GM19351 (cell line): ENCODE results near the gene PDE8A.
"Not testable (repeated sequence)": the region's sequence is repeated elsewhere in the genome, so short reads cannot be mapped to it uniquely, and the experiment has no call there.

Source experiments
- ATAC-seq: cut with Tn5 transposase; IDR thresholded peaks from one replicate; pipeline ENCODE4 v1.9.1; 2021; ENCODE audit warnings: mild to moderate bottlenecking, moderate library complexity; ENCODE audit not compliant: unreplicated experiment

The PDE8A gene

GRCh38 chr15:85008474-85009260 lies 27.0 kb downstream of the PDE8A start:
- no peak for ATAC-seq

DNA sequence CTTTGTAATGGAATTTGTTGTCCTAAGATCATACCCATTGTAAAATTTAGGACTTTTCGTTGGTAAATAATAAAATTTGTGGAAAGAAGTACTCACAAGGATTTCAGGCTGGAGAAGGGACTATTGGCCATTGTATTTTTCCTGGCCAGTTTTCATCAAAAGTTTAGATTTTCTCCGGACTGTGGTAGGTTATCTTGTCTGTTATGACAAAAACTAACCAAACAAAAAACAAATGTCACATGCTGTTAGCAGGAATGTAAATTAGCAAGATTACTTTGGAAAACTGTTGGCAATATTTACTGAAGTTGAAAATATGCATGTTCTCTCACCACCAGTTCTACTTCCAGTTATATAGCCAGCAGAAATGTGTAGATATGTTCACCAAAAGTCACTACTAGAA lies 27.8 kb downstream of the PDE8A start:
- no peak for ATAC-seq

GRCh38 chr15:85010071-85010385 lies 28.4 kb downstream of the PDE8A start:
- ATAC-seq, result no peak

DNA sequence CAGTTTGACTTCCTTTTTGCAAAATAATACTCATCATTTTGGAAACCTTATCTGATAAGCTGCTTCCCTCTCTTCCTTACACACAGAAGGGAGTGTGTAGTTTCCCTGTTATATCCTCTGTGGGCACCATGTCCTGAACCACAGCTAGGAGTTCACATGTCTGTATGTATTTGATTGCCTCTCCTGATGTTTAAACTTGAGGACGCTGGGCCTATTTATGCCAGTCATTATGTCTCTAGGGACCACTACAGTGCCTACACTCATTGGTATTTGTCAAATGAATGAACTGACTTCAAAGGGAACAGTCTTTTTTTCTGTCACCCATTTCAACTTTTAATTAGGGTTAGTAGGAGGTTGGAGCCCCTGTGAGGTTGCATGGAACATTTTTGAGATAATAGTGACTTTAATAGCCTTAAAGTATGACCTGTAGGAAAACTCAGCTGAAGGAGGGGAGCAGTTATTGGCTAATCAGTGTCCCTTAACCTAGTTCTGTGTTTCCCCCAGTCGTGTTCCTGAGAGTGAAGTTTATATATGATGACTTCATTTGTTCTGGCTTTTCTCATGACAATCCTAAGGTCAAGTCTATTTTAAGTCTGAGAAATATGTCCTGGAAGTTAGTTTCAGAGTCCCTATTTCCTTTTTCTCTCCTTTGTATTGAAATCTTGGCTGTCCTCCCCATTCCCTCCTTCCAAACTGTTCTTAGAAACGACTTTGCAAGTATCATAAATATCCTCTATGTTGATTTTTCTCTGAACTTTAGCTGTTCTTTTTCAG lies 28.9 kb downstream of the PDE8A start:
- no peak for ATAC-seq

GRCh38 chr15:85011160-85011571 lies 29.5 kb downstream of the PDE8A start:
- no peak for ATAC-seq

DNA sequence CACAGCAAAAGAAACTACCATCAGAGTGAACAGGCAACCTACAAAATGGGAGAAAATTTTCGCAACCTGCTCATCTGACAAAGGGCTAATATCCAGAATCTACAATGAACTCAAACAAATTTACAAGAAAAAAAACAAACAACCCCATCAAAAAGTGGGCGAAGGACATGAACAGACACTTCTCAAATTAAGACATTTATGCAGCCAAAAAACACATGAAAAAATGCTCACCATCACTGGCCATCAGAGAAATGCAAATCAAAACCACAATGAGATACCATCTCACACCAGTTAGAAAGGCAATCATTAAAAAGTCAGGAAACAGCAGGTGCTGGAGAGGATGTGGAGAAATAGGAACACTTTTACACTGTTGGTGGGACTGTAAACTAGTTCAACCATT lies 30.1 kb downstream of the PDE8A start:
- ATAC-seq, result not testable (repeated sequence)

DNA sequence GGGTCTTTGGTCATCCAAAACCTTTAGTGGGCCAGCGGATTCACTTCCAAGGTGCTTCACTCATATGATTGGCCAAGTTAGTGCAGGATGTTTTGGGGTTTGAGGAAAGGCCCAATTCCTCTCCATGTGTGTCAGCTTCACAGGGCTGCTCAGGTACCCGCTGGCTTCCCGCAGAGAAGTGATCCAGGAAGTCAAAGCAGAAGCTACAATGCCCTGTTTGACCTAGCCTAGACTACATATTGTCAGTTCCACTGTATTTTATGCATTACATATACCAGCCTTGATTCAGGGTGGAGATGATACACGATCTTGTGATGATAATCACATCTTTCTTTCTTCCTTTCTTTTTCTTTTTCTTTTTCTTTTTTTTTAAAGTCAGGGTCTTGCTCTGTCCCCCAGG lies 32.1 kb downstream of the PDE8A start:
- no peak for ATAC-seq

DNA sequence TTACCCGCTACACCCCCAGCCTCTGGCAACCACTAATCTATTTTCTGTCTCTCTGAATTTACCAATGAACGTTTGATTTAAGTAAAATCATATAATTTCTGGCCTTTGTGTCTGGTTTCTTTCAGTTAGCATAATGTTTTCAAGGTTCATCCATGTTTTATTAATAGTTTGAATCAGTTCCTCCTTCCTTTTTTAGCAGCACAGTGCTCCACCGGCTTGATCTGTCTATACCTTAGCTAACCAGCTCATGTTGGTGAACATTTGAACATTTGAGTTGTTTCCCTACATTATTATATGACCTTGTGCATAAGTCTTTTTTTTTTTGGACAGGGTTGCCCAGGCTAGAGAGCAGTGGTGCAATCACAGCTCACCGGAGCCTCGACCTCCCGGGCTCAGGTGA lies 33.3 kb downstream of the PDE8A start:
- ATAC-seq, result no peak

GRCh38 chr15:85016275-85016674 lies 34.6 kb downstream of the PDE8A start:
- no peak for ATAC-seq

DNA sequence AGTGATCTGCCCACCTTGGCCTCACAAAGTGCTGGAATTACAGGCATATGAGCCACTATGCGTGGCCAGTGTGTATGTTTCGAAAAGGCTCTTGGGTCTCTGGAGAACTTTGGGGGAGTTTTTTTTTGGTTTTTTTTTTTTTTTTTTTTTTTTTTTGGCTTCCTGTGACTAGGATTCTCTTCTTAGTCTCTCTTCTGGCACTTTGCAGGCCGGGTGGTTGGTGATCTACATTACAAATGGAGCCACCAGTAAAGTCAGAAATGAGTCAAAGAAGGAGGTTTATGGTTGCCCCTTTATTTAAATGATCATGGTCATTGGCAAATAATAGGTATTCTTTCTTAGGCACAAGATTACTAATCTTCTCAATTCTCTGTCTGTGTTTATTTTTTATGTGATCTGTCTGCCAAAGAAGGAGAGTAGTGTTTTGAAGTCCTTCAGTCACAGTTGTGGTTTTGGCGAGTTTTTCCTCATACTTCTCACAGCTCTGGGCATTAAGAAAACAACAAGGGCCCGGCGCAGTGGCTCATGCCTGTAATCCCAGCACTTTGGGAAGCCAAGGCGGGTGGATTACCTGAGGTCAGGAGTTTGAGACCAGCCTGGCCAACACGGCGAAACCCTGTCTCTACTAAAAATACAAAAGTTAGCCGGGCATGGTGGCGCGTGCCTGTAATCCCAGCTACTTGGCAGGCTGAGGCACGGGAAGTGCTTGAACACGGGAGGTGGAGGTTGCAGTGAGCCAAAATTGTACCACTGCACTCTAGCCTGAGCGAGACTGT lies 38.3 kb downstream of the PDE8A start:
- no peak for ATAC-seq

- no peak for ATAC-seq
These were observed 39.8 kb downstream of the PDE8A start for GRCh38 chr15:85021409-85021808.

GRCh38 chr15:85022860-85023403 lies 41.3 kb downstream of the PDE8A start:
- ATAC-seq, result no peak

DNA sequence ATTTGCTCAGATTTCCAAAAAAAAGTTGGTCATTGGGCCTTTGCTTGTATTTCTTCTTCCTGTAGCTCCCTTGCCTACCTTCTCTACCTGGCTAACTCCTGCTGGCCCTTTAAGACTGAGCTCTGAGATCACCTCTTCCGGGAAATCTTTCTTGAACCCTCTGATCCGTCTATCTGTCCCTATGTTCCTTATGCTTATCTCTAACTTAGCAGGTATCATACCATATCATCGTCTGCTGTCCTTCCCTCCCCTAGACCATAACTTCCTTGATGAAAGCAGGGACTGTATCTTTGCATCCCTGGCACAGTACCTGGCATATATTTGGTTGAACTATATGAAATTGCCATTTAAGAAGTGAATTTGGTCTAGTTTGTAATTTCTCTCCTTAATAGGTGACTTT lies 42.3 kb downstream of the PDE8A start:
- ATAC-seq, result no peak

- peak; percentile 49 for ATAC-seq
These were observed 43.1 kb downstream of the PDE8A start for GRCh38 chr15:85024509-85025336.

- no peak for ATAC-seq
These were observed 44.0 kb downstream of the PDE8A start for GRCh38 chr15:85025516-85026251.

DNA sequence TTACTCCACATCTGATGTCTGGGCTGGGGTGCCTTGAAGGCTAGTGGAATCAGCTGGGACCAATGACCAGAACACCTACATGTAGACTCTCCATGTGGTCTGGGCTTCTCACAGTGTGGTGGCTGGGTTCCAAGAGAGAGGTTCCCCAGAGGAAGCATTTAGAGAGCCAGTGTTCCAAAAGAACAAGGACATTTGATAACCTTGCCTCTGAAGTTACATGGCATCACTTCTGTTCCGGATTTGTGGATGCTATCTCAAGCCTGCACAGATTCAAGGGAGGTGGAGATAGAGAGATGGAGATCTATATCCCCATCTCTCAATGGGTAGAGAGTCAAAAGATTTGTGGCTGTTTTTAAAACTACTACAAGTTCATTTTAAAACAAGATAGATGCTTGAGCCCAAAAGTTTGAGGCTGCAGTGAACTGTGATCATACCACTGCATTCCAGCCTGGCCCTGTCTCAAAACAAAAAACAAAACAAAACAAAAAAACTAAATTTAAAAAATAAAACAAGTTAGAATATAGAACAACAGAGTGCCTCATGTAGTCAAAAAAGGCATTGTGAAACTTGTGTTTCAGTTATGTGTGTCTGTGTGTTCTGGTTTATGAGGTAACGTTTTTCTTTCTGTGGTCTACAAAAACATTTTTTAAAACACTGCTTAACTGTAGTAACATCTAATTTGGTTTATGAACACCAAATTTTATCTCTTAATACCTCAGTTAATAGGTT lies 44.8 kb downstream of the PDE8A start:
- no peak for ATAC-seq

DNA sequence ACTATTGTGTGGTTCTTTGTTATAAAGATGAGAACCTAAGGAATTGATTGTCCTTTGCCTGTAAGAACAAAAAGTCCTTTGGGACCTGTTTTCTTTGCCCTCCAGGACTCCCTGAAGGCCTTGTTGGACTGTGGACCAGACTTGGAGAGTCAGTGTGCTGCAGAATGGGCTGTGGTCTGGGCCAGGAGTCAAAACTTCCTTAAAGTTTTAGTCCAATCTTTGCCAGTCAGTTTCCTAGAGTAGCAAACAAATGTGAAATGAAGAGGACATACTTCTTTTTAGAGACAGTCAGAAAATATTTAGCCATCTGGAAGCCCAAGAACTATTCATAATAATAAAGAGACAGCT lies 45.4 kb downstream of the PDE8A start:
- ATAC-seq, result no peak

DNA sequence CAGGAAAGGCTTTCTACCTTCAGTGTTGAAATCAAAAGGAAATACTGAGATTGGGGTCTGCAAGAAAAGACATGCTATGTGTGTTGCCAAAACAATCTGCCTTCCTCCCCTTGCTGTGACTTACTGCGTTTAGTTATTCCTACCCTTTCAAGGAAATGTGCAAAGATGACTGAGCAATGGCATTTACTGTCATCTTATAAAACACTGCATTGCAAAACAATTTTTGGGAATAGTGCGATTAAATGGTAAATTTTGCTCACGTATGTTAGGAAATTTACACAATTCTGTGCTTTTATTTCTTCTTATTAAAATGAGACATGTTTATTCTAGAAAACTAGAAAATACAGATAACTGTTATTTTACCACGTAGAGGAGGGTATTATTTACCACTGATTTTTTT lies 45.8 kb downstream of the PDE8A start:
- ATAC-seq, result no peak

GRCh38 chr15:85028416-85028815 lies 46.8 kb downstream of the PDE8A start:
- ATAC-seq, result no peak
